ENCODE measurements around the gene EXOSC1. TPM values are rescaled to one million over a fixed set of nuclear protein-coding genes. Genes with fewer than 3 reads are reported as not detected.

Gene EXOSC1
- total RNA-seq, 1 donor from 2014 or later = 31.0 TPM

DNA sequence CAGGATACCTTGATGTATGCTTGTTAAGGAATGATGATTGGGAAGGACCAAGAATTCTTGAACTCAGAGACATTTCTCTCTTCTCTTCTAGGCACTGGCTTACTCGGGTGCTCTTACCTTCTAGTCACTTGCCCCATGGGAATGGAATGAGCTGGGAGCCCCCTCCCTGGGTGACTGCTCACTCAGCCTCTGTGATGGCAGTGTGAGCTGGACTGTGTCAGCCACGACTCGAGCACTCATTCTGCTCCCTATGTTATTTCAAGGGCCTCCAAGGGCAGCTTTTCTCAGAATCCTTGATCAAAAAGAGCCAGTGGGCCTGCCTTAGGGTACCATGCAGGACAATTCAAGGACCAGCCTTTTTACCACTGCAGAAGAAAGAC lies 10.9 kb upstream of the EXOSC1 start:
- TF ChIP-seq, protein P1, sequence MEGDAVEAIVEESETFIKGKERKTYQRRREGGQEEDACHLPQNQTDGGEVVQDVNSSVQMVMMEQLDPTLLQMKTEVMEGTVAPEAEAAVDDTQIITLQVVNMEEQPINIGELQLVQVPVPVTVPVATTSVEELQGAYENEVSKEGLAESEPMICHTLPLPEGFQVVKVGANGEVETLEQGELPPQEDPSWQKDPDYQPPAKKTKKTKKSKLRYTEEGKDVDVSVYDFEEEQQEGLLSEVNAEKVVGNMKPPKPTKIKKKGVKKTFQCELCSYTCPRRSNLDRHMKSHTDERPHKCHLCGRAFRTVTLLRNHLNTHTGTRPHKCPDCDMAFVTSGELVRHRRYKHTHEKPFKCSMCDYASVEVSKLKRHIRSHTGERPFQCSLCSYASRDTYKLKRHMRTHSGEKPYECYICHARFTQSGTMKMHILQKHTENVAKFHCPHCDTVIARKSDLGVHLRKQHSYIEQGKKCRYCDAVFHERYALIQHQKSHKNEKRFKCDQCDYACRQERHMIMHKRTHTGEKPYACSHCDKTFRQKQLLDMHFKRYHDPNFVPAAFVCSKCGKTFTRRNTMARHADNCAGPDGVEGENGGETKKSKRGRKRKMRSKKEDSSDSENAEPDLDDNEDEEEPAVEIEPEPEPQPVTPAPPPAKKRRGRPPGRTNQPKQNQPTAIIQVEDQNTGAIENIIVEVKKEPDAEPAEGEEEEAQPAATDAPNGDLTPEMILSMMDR (IDR thresholded peaks at IDR 0.05) = no peak

DNA sequence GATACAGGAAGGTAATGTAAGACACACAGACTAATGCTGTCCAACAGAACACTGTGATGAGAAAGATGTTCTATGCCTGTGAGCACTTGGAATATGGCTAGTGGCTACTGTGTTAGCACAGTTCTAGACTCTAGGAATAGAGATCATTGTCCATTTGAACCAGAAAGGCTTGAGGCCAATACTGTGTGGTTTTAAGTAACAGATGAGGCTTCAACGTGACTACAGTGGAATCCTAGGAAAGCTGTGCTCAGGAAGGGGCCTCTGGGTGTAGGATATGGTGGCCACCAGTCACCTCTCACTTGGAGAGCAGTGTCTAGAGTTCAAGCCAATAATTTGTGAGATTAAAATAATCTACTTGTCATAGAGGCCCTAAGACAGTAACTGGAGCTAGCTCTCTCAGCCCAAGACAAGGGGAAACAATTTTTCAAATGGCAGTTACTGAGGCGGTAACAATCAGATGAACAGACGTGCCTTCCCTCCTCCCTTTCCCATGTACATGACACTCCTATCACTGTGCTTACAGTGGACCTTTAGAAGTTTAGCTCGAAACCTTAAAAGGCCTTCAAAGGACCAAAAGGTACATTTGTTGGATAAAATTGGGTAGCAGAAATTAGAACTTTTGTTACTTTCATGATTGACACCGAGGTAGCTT lies 10.4 kb upstream of the EXOSC1 start:
- TF ChIP-seq, protein P1 (IDR thresholded peaks at IDR 0.05) = no peak
- peak overlapping the region; percentile 31 for H3K27ac ChIP-seq
- no peaks in the 10 kb centered on the region for H3K27me3 ChIP-seq (ENCODE audit: low read depth)
- no peak for ATAC-seq
- no peak overlapping the region for H3K4me3 ChIP-seq
- H3K9me3 ChIP-seq = no peaks in the 10 kb centered on the region
- H3K4me1 ChIP-seq = peaks cover 32% of the 10 kb centered on the region
- peaks cover 93% of the 10 kb centered on the region for H3K36me3 ChIP-seq
- intact Hi-C loops (cut with DNase I) = no loop called here
- DNase-seq = no peak

More for the DNA sequence above, 10.9 kb upstream of the EXOSC1 start:
- DNase-seq (no peak), ATAC-seq (no peak)
- Histone ChIP-seq H3K4me3 (no peak overlapping the region), H3K4me1 (peaks cover 27% of the 10 kb centered on the region), H3K9me3 (no peaks in the 10 kb centered on the region), H3K36me3 (peaks cover 95% of the 10 kb centered on the region), H3K27me3 (ENCODE audit: low read depth) (no peaks in the 10 kb centered on the region), H3K27ac (no peak overlapping the region)
- intact Hi-C loops (cut with DNase I) = no loop called here

DNA sequence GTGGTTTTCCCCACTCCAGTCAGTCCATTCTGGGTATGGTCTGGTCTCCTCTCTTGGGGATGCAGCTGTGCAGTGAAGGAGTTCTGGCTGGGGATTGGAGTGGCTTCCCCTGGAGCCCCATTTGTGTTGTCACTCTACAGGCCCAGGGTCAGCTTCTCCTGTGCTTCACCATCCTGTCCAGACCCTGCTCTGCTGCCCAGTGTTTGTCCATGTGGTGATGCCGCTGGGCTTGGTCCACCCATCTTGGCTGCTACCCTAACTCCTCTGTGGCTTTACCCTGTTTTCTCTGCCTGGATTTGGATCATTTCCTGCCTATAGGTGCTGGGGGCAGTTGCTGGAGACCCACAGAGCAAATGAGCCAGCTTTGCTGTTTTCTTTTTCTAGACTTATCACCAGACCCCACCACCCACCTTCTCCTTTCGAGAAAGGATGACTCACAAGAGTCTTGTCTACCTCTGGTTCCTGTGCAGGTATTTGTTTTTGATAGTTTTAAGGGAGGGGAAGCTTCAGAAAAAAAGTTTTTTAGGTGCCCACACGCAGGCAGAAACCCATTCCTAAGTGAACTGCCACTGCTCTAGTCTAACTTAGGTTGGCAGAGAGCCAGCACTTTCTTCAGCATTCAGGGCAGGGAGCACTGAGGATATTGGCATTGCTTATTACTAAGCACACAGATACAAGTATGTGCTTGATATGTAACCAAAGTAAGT lies 8.7 kb upstream of the EXOSC1 start:
- peak overlapping the region; percentile 9 for H3K27ac ChIP-seq
- peaks cover 76% of the 10 kb centered on the region for H3K36me3 ChIP-seq
- DNase-seq = no peak
- intact Hi-C loops (cut with DNase I) = no loop called here
- H3K27me3 ChIP-seq (ENCODE audit: low read depth) = no peaks in the 10 kb centered on the region
- H3K4me1 ChIP-seq = peaks cover 45% of the 10 kb centered on the region
- H3K9me3 ChIP-seq = no peaks in the 10 kb centered on the region
- TF ChIP-seq, protein P1 (IDR thresholded peaks at IDR 0.05) = no peak
- no peak overlapping the region for H3K4me3 ChIP-seq
- ATAC-seq = peak; percentile 35 to 65

DNA sequence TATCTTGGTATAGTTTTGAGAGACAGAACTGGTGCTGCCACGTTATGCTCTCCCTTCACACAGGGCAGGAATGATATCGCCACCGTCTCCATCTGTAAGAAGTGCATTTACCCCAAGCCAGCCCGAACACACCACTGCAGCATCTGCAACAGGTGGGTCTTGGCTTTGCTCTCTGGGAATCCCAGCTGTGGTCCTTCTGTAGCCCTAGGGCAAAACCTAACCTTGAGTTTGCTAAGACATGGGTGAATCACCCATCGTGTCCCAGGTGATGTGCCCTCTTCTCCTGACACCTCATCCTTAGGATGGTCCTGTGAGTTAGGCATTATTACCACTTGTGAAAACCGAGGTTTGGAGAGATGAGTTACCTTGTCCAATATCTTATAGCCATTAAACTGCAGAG lies 6.5 kb upstream of the EXOSC1 start:
- ATAC-seq (no peak), DNase-seq (no peak)
- TF ChIP-seq, protein P1 (IDR thresholded peaks at IDR 0.05) = no peak
- Histone ChIP-seq H3K27me3 (ENCODE audit: low read depth) (no peaks in the 10 kb centered on the region), H3K36me3 (peaks cover 55% of the 10 kb centered on the region), H3K9me3 (no peaks in the 10 kb centered on the region), H3K27ac (no peak overlapping the region), H3K4me1 (peaks cover 66% of the 10 kb centered on the region), H3K4me3 (no peak overlapping the region)
- intact Hi-C loops (cut with DNase I) = no loop called here

DNA sequence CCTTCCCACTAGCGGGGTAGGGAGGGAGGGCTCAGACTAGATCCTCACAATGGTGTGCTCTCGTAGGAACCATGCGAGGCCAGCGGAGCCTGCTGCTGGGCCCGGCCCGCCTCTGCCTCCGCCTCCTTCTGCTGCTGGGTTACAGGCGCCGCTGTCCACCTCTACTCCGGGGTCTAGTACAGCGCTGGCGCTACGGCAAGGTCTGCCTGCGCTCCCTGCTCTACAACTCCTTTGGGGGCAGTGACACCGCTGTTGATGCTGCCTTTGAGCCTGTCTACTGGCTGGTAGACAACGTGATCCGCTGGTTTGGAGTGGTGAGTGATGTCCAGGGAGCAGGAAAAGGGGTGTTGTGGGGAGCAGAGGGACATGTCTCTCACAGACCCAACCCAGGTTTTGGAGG lies 5.8 kb upstream of the EXOSC1 start:
- Histone ChIP-seq H3K27me3 (ENCODE audit: low read depth) (no peaks in the 10 kb centered on the region), H3K9me3 (no peaks in the 10 kb centered on the region), H3K36me3 (peaks cover 47% of the 10 kb centered on the region), H3K4me3 (no peak overlapping the region), H3K4me1 (peaks cover 74% of the 10 kb centered on the region), H3K27ac (peak overlapping the region; percentile 25)
- intact Hi-C loops (cut with DNase I) = no loop called here
- ATAC-seq (no peak), DNase-seq (no peak)
- TF ChIP-seq, protein P1 (IDR thresholded peaks at IDR 0.05) = no peak
